ENCODE results near the gene PPTC7. TPM values are rescaled to one million over a fixed set of nuclear protein-coding genes. Genes with fewer than 3 reads are reported as not detected.
"Not testable (repeated sequence)": the region's sequence is repeated elsewhere in the genome, so short reads cannot be mapped to it uniquely, and the experiment has no call there.

Gene PPTC7
- total and polyA plus RNA-seq, 2 of the 8 experiments (the other 6 are each of a cell fraction or from before 2014, with no cell fraction given), result 8.1 to 15.9 TPM

- H3K79me2 ChIP-seq (ENCODE audit: control insufficient read depth in 1 of 2, insufficient read depth in 2 of 2, low read length in 2 of 2); H3K23ac ChIP-seq (ENCODE audit: insufficient read length); H4K91ac ChIP-seq (replicated peaks; ENCODE audit: insufficient read length, low read length); H2BK12ac ChIP-seq (ENCODE audit: low read depth, low read length); H3K4ac ChIP-seq (replicated peaks; ENCODE audit: insufficient read length, low read depth, low read length); H3K56ac ChIP-seq (replicated peaks; ENCODE audit: insufficient read length, low read depth, low read length); H2AFZ ChIP-seq (ENCODE audit: low read length); H2BK120ac ChIP-seq (replicated peaks; ENCODE audit: low read depth, low read length); H3K27me3 ChIP-seq (replicated peaks in 1 of 4; ENCODE audit: control insufficient read depth in 3 of 4, extremely low read depth in 1 of 4, insufficient read depth in 3 of 4, low read length in 3 of 4); H2BK15ac ChIP-seq (ENCODE audit: low read length); H2BK5ac ChIP-seq (ENCODE audit: low read depth, low read length); H4K8ac ChIP-seq (ENCODE audit: extremely low read depth, insufficient read depth, low read length); H3K9me3 ChIP-seq (ENCODE audit: insufficient read depth in 2 of 2, low read depth in 1 of 2, low read length in 1 of 2); H2BK20ac ChIP-seq (ENCODE audit: low read length); H3K4me2 ChIP-seq (ENCODE audit: insufficient read depth in 1 of 2, low read depth in 2 of 2, low read length in 2 of 2); H4K20me1 ChIP-seq (replicated peaks in 1 of 2; ENCODE audit: control insufficient read depth in 1 of 2, insufficient read depth in 2 of 2, low read length in 2 of 2); H4K5ac ChIP-seq (ENCODE audit: insufficient read length, low read depth, low read length); H2AK5ac ChIP-seq (ENCODE audit: low read depth, low read length); DNase-seq (ENCODE audit: low read depth in 1 of 2, low spot score in 2 of 2); H3K79me1 ChIP-seq (ENCODE audit: low read depth, low read length); H3K36me3 ChIP-seq (ENCODE audit: control insufficient read depth in 2 of 4, insufficient read depth in 4 of 4, low read length in 3 of 4); H3K9ac ChIP-seq (replicated peaks in 1 of 4; ENCODE audit: extremely low read depth in 1 of 4, low read depth in 3 of 4, low read length in 3 of 4); H3K4me1 ChIP-seq (replicated peaks in 1 of 4; ENCODE audit: control insufficient read depth in 3 of 4, insufficient read depth in 4 of 4, low read length in 3 of 4); H3K23me2 ChIP-seq (ENCODE audit: low read depth, low read length); H3K4me3 ChIP-seq (ENCODE audit: extremely low read depth in 1 of 4, insufficient read depth in 2 of 4, low read depth in 3 of 4, low read length in 4 of 4); H3K18ac ChIP-seq (ENCODE audit: extremely low read depth, low read length); H3K14ac ChIP-seq (ENCODE audit: insufficient read length); H3K27ac ChIP-seq (ENCODE audit: low read depth, low read length): not testable (repeated sequence)
- 82% methylated on average over 14 of the region's 14 CpGs; no CpG with 5 or more reads in 1 of the 2 experiments for WGBS, 2 experiments (ENCODE audit: extremely low coverage in 1 of 2, insufficient coverage in 1 of 2, insufficient read length in 1 of 2, insufficient replicate concordance in 2 of 2, low coverage in 1 of 2, low lambda C conversion rate in 2 of 2, missing lambda C conversion rate in 1 of 2)
- TF ChIP-seq RAD21 (IDR thresholded peaks at IDR 0.05 in 1 of 2, conservative IDR thresholded peaks at IDR 0.05 in 1 of 2; ENCODE audit: low read depth in 2 of 2, low read length in 2 of 2), result peak; percentile 82 to 89
- peak; percentile 8 to 76 (median 71) for TF ChIP-seq CTCF (IDR thresholded peaks at IDR 0.05; ENCODE audit: control extremely low read depth in 1 of 3, insufficient read depth in 1 of 3, low read depth in 1 of 3, low read length in 3 of 3)
- TF ChIP-seq CEBPB (IDR thresholded peaks at IDR 0.05; ENCODE audit: low read depth, low read length), result peak; percentile 70
- peak; percentile 82; the same call in 1 of the 2 replicates for TF ChIP-seq KDM1A (IDR thresholded peaks at IDR 0.05; ENCODE audit: borderline replicate concordance, low read length)
- POLR2A ChIA-PET (ENCODE audit: partially characterized antibody), result interaction anchor here (3.8 kb wide), 1 partner anchor 133 kb away, joined by 17 read pairs; the partner anchor contains the start of genes FAM216A and GPN3
- CTCF ChIA-PET (ENCODE audit: partially characterized antibody), result interaction anchor here (0.6 to 14.6 kb wide), 51 partner anchors 11 to 646 kb away, joined by 3 to 190 read pairs (median 5); partner anchors contain the start of genes ARPC3, FAM216A, GPN3 and RAD9B
- FAIRE-seq, result peak; percentile 84
Observed at GRCh38 chr12:110602085-110602814, 19.1 kb upstream of the PPTC7 start.
